Esophagus muscularis mucosa (tissue), 3 donors: ENCODE results near the gene GBGT1.

ENCODE experiments used
- POLR2A ChIP-seq: fragments of 450-650 bp; IDR thresholded peaks from one replicate; pipeline ENCODE4 v1.6.1; 2017; ENCODE audit warnings: antibody characterized with exemption, moderate library complexity, mild to moderate bottlenecking, low read depth
- TF ChIP-seq, protein P1 (sequence below), 3 experiments: fragments of 200-600 bp in 2 of 3; fragments of 450-650 bp in 1 of 3; sonication (generic) in 2 of 3; IDR thresholded peaks; one replicate each; pipeline ENCODE4 v1.5.1; 2017 to 2019; ENCODE audit warnings: antibody characterized with exemption in 3 of 3, mild to moderate bottlenecking in 2 of 3, moderate library complexity in 1 of 3

DNA sequence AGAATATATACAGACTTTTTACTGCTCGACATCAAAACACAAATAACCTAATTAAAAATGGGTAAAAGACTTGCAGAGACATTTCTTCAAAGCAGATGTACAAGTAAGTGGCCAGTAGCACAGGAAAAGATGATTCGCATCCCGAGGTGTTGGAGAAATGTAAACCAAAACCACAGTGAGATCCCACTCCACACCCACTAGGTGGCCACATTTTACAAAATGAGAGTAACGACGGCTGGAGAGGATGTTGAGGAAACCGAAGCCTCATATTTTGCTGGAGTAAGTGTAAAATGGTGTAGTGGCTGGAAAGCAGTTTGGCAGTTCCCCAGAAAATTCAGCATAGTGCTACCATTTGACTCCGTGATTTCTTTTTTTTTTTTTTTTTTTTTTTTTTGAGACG, 21.3 kb upstream of the GBGT1 start:
- TF ChIP-seq, protein P1, sequence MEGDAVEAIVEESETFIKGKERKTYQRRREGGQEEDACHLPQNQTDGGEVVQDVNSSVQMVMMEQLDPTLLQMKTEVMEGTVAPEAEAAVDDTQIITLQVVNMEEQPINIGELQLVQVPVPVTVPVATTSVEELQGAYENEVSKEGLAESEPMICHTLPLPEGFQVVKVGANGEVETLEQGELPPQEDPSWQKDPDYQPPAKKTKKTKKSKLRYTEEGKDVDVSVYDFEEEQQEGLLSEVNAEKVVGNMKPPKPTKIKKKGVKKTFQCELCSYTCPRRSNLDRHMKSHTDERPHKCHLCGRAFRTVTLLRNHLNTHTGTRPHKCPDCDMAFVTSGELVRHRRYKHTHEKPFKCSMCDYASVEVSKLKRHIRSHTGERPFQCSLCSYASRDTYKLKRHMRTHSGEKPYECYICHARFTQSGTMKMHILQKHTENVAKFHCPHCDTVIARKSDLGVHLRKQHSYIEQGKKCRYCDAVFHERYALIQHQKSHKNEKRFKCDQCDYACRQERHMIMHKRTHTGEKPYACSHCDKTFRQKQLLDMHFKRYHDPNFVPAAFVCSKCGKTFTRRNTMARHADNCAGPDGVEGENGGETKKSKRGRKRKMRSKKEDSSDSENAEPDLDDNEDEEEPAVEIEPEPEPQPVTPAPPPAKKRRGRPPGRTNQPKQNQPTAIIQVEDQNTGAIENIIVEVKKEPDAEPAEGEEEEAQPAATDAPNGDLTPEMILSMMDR (IDR thresholded peaks at IDR 0.05), result peak; percentile 46 to 62 (median 54)
- no peak for TF ChIP-seq POLR2A
